Heart right ventricle (tissue), 16 donors: ENCODE results near the gene DISC1. TPM values are rescaled to one million over a fixed set of nuclear protein-coding genes. Genes with fewer than 3 reads are reported as not detected.

Experiments used
- ATAC-seq, 8 donors: fragments of 200-7000 bp; cut with Tn5 transposase; one replicate each; pipeline ENCODE4 v1.9.1; 2020; ENCODE audit warnings: mild to moderate bottlenecking in 8 of 8, moderate library complexity in 8 of 8, moderate number of reproducible peaks in 1 of 8
- DNase-seq, 2 donors: peaks; one replicate each; pipeline ENCODE4 v3.0.0-alpha.2; 2020
- H3K27ac ChIP-seq, 10 donors: fragments of 200-600 bp; sonication (generic) in 2 of 10; one replicate each; pipeline versions ENCODE4 v1.5.0 to v1.8.0; 2020 to 2022; ENCODE audit warnings: mild to moderate bottlenecking in 3 of 10
- H3K27me3 ChIP-seq, 7 donors: fragments of 200-600 bp; one replicate each; pipeline ENCODE4 v1.8.0; 2021 to 2022; ENCODE audit warnings: mild to moderate bottlenecking in 2 of 7
- H3K36me3 ChIP-seq, 9 donors: fragments of 200-600 bp; sonication (generic) in 1 of 9; one replicate each; pipeline versions ENCODE4 v1.5.0 to v1.8.0; 2020 to 2022; ENCODE audit warnings: mild to moderate bottlenecking in 2 of 9
- H3K4me1 ChIP-seq, 9 donors: fragments of 200-600 bp; sonication (generic) in 1 of 9; one replicate each; pipeline versions ENCODE4 v1.5.0 to v1.8.0; 2020 to 2022; ENCODE audit warnings: mild to moderate bottlenecking in 4 of 9
- H3K4me3 ChIP-seq, 10 donors: fragments of 200-600 bp; sonication (generic) in 2 of 10; one replicate each; pipeline versions ENCODE4 v1.5.0 to v1.8.0; 2020 to 2022; ENCODE audit warnings: mild to moderate bottlenecking in 7 of 10, moderate library complexity in 2 of 10
- H3K9me3 ChIP-seq, 11 donors: fragments of 200-600 bp in 10 of 11; sonication (generic) in 2 of 11; one replicate each; pipeline versions ENCODE4 v1.5.0 to v1.8.0; 2013 to 2022; ENCODE audit warnings: mild to moderate bottlenecking in 2 of 11, control low read depth in 1 of 11, moderate library complexity in 1 of 11
- WGBS, 2 donors: extraction: QIAGEN DNeasy Blood & Tissue Kit; methylation state at CpG; one replicate each; pipeline ENCODE4 v1.1.7; 2013; ENCODE audit warnings: inconsistent platforms in 1 of 2; 5-methylcytosine and 5-hydroxymethylcytosine counted together
- intact Hi-C, 10 donors: fragments of 100-400 bp; cut with DNase I; formaldehyde crosslinking; loops; one replicate each; pipeline versions ENCODE4 v1.11.1 to v1.14.2; 2022
- polyA plus RNA-seq, 2 donors: library from polyadenylated mRNA; stranded (reverse); fragments of 200-250 nt; gene quantifications; one replicate each; pipeline ENCODE4 v1.2.3, GENCODE V29; 2013
- total RNA-seq, 10 donors: library from RNA; stranded (reverse); fragmentation: NEBNext Ultra II Directional in 3 of 10; extraction: Animal tissue kit (Norgen Biotek cat#: 25700) in 3 of 10; gene quantifications; one replicate each; pipeline versions ENCODE4 v1.2.1 to v1.2.4, GENCODE V29; 2021 to 2023
- TF ChIP-seq, protein P1 (sequence below), 9 donors: fragments of 200-600 bp; sonication (generic) in 2 of 9; IDR thresholded peaks; one replicate each; pipeline versions ENCODE4 v1.5.0 to v1.8.0; 2021 to 2022; ENCODE audit warnings: antibody characterized with exemption in 9 of 9, mild to moderate bottlenecking in 5 of 9, moderate library complexity in 1 of 9
- donor health status: Arrhythmogenic right ventricular cardiomyopathy.
- donor health status: ischemic (EF 13 %, LVEDD 7.1; RV severe dilation, severe dysfunction).
- donor health status: healthy with polysubstance abuse.
- donor health status: DM: no; HTN: yes; CAD: no.
- donor health status: DM: no; HTN: no; CAD: no.
- donor health status: ischemic (EF 25% LVEDD 6.9; RV normal size, moderate dysfunction).
- donor health status: ischemic (EF 25% LVEDD 5.7; RV mildly dilated, moderate dysfunction).
- donor health status: healthy.
- donor health status: DM: yes; HTN: yes; CAD: no.
- donor health status: Ischemic cardiomyopathy.
- donor health status: ischemic (EF 35%, LVEDD 5.7; RV mildly dilated, moderate dysfunction).
- donor health status: nonischemic (EF 11% LVEDD 7.7; RV severe dilation, severe dysfunction).
- donor health status: DM: yes; HTN: yes; CAD: no.
- donor health status: PGD.
- donor health status: ischemic (EF 29% LVEDD 5.4; RV normal size, mild dysfunction).
- donor health status: nonischemic (EF 23%, LVEDD 6.1; RV moderate dilation, normal function).

DISC1 gene
- total and polyA plus RNA-seq, 12 donors, result 1.4 to 6.4 (median 4.0) TPM

- Histone ChIP-seq H3K27ac (no peak overlapping the region), H3K4me3 (no peak overlapping the region), H3K4me1 (no peaks in the 10 kb centered on the region), H3K27me3 (no peaks in the 10 kb centered on the region), H3K9me3 (peaks cover 0 to 25% (median 0%) of the 10 kb centered on the region in 11 donors), H3K36me3 (no peaks in the 10 kb centered on the region)
- intact Hi-C loops, result no loop called here
- ATAC-seq, result no peak
- TF ChIP-seq, protein P1, sequence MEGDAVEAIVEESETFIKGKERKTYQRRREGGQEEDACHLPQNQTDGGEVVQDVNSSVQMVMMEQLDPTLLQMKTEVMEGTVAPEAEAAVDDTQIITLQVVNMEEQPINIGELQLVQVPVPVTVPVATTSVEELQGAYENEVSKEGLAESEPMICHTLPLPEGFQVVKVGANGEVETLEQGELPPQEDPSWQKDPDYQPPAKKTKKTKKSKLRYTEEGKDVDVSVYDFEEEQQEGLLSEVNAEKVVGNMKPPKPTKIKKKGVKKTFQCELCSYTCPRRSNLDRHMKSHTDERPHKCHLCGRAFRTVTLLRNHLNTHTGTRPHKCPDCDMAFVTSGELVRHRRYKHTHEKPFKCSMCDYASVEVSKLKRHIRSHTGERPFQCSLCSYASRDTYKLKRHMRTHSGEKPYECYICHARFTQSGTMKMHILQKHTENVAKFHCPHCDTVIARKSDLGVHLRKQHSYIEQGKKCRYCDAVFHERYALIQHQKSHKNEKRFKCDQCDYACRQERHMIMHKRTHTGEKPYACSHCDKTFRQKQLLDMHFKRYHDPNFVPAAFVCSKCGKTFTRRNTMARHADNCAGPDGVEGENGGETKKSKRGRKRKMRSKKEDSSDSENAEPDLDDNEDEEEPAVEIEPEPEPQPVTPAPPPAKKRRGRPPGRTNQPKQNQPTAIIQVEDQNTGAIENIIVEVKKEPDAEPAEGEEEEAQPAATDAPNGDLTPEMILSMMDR (IDR thresholded peaks at IDR 0.05), result no peak
- WGBS, 2 donors, result 87 to 92% methylated on average over 1 of the region's 1 CpG
- no peak for DNase-seq
Observed at GRCh38 chr1:232077809-232078208, 451.2 kb downstream of the DISC1 start.

DNA sequence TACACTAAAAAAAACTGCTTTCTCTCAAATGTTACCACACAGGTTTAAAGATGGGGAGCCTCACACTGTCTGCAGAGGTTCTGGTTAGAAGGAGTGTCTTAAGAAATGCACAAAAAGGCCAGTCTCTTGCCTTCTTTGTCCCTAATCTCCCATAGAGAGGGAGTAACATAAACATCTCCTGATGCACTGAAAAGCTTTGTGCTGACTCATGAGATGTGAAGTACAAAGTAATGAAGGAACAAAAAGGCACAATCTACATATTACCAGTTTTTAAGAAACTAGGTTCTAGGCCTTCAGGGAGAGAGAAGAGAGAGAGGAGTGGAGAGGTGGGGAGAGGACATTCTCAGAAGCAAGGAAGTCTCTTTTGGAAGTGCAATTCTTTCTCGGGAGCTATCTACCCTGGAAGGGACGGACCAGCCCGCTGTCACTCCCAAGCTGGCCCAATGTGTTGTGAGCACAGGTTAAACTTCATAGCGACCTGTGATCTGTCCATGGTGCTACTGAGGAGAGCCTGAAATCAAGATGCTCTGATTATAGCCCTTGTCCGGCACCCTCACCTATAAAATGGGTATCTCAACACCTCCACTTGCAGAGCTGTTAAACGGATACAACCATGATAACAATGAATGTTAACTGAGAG lies 458.1 kb downstream of the DISC1 start:
- intact Hi-C loops, result no loop called here
- Histone ChIP-seq H3K4me3 (no peak overlapping the region), H3K36me3 (no peaks in the 10 kb centered on the region), H3K27ac (no peak overlapping the region), H3K27me3 (no peaks in the 10 kb centered on the region), H3K9me3 (peaks cover 0 to 18% (median 0%) of the 10 kb centered on the region in 11 donors), H3K4me1 (no peaks in the 10 kb centered on the region)
- TF ChIP-seq, protein P1 (IDR thresholded peaks at IDR 0.05), result no peak
- 38 to 41% methylated on average over 6 of the region's 6 CpGs for WGBS, 2 donors
- no peak for DNase-seq
- ATAC-seq, result no peak

GRCh38 chr1:232090816-232091215 lies 464.2 kb downstream of the DISC1 start:
- intact Hi-C loops, result no loop called here
- DNase-seq (no peak), ATAC-seq (no peak)
- 63 to 73% methylated on average over 3 of the region's 3 CpGs for WGBS, 2 donors
- TF ChIP-seq, protein P1 (IDR thresholded peaks at IDR 0.05), result no peak
- Histone ChIP-seq H3K27me3 (no peaks in the 10 kb centered on the region), H3K9me3 (no peaks in the 10 kb centered on the region), H3K4me1 (no peaks in the 10 kb centered on the region), H3K4me3 (no peak overlapping the region), H3K36me3 (no peaks in the 10 kb centered on the region), H3K27ac (no peak overlapping the region)

Other genes starting within 250 kb of the DISC1 start
- gene EGLN1, start 204.5 kb upstream of the DISC1 start, total RNA-seq, result 100 to 1,000 TPM in 1 of 10 donors, 10 to 100 TPM in 9; 62.0 to 104 (median 71.2) TPM
- 10 to 100 TPM; 13.0 to 20.8 TPM for gene EGLN1, start 204.5 kb upstream of the DISC1 start, polyA plus RNA-seq
- gene TSNAX, start 98.1 kb upstream of the DISC1 start, total RNA-seq, result 10 to 100 TPM; 26.2 to 37.9 (median 33.2) TPM
- 10 to 100 TPM; 11.8 to 14.2 TPM for gene TSNAX, start 98.1 kb upstream of the DISC1 start, polyA plus RNA-seq